ENCODE results near the gene CYP2W1. TPM values are rescaled to one million over a fixed set of nuclear protein-coding genes. Genes with fewer than 3 reads are reported as not detected.

The CYP2W1 gene
- total RNA-seq, 4 donors from 2014 or later = 5.7 to 18.6 (median 12.1) TPM

GRCh38 chr7:1017586-1018333, 34.8 kb downstream of the CYP2W1 start:
- WGBS, 2 donors = 92 to 93% methylated on average over 31 to 34 of the region's 34 CpGs

GRCh38 chr7:1018334-1018695, 35.3 kb downstream of the CYP2W1 start:
- TF ChIP-seq POLR2A (IDR thresholded peaks at IDR 0.05) = no peak
- no peak for TF ChIP-seq CTCF (IDR thresholded peaks at IDR 0.05)
- TF ChIP-seq EP300 (IDR thresholded peaks at IDR 0.05) = no peak
- 87 to 88% methylated on average over 7 to 13 of the region's 13 CpGs for WGBS, 2 donors
- no peaks in the 10 kb centered on the region for H3K27me3 ChIP-seq
- peaks cover 0 to 66% (median 0%) of the 10 kb centered on the region in 3 donors for H3K36me3 ChIP-seq
- no peak overlapping the region for H3K27ac ChIP-seq
- H3K4me3 ChIP-seq = no peak overlapping the region
- H3K9me3 ChIP-seq = no peaks in the 10 kb centered on the region
- peaks cover 0 to 32% (median 0%) of the 10 kb centered on the region in 4 donors for H3K4me1 ChIP-seq
- DNase-seq (ENCODE audit: low spot score in 2 of 2) = no peak

More at GRCh38 chr7:1017586-1018333, 34.8 kb downstream of the CYP2W1 start:
- Histone ChIP-seq H3K27me3 (no peaks in the 10 kb centered on the region), H3K4me3 (no peak overlapping the region), H3K27ac (no peak overlapping the region), H3K9me3 (no peaks in the 10 kb centered on the region), H3K4me1 (peaks cover 0 to 36% (median 0%) of the 10 kb centered on the region in 4 donors), H3K36me3 (peaks cover 0 to 61% (median 0%) of the 10 kb centered on the region in 3 donors)
- TF ChIP-seq POLR2A (IDR thresholded peaks at IDR 0.05) = no peak
- TF ChIP-seq EP300 (IDR thresholded peaks at IDR 0.05) = no peak
- TF ChIP-seq CTCF (IDR thresholded peaks at IDR 0.05) = no peak
- DNase-seq (ENCODE audit: low spot score in 2 of 2) = no peak

GRCh38 chr7:1019255-1019785, 36.3 kb downstream of the CYP2W1 start:
- 62 to 81% methylated on average over 7 of the region's 14 CpGs for WGBS, 2 donors
- H3K4me1 ChIP-seq = peaks cover 0 to 36% (median 4%) of the 10 kb centered on the region in 4 donors
- no peaks in the 10 kb centered on the region for H3K9me3 ChIP-seq
- H3K4me3 ChIP-seq = no peak overlapping the region
- peak overlapping the region in 1 of 4 donors; percentile 41 for H3K27ac ChIP-seq
- TF ChIP-seq EP300 (IDR thresholded peaks at IDR 0.05) (no peak), CTCF (IDR thresholded peaks at IDR 0.05) (no peak), POLR2A (IDR thresholded peaks at IDR 0.05) (no peak)
- H3K27me3 ChIP-seq = no peaks in the 10 kb centered on the region
- no peak for DNase-seq (ENCODE audit: low spot score in 2 of 2)
- peaks cover 0 to 71% (median 0%) of the 10 kb centered on the region in 3 donors for H3K36me3 ChIP-seq

- Histone ChIP-seq H3K36me3 (peaks cover 0 to 77% (median 0%) of the 10 kb centered on the region in 3 donors), H3K4me1 (peaks cover 0 to 38% (median 7%) of the 10 kb centered on the region in 4 donors), H3K27me3 (no peaks in the 10 kb centered on the region), H3K9me3 (no peaks in the 10 kb centered on the region), H3K4me3 (no peak overlapping the region), H3K27ac (peak overlapping the region in 1 of 4 donors; percentile 41)
- WGBS, 2 donors = 85 to 89% methylated on average over 22 to 25 of the region's 42 CpGs
- TF ChIP-seq EP300 (IDR thresholded peaks at IDR 0.05) = no peak
- TF ChIP-seq CTCF (IDR thresholded peaks at IDR 0.05) = no peak
- no peak for TF ChIP-seq POLR2A (IDR thresholded peaks at IDR 0.05)
- no peak for DNase-seq (ENCODE audit: low spot score in 2 of 2)
These were observed 37.0 kb downstream of the CYP2W1 start for GRCh38 chr7:1019789-1020610.
